CD4-positive, alpha-beta T cell treated with Interleukin-6 for 4 hours (primary cell): Measurements from ENCODE around the gene PGA3.
"Not testable (repeated sequence)": the region's sequence is repeated elsewhere in the genome, so short reads cannot be mapped to it uniquely, and the experiment has no call there.

Source experiments
- DNase-seq: peaks from one replicate; pipeline ENCODE4 v3.0.0-alpha.2; 2020; ENCODE audit warnings: mixed read lengths

Gene PGA3

GRCh38 chr11:61202950-61203746, at the start of gene PGA3:
TSS of gene PGA3 (plus strand) at chr11:61203515. CDS start at chr11:61203565, 50 bp downstream.
- DNase-seq = not testable (repeated sequence)

GRCh38 chr11:61153593-61154095, 49.7 kb upstream of the PGA3 start:
- DNase-seq = no peak

- no peak for DNase-seq
Observed at GRCh38 chr11:61154528-61154927, 48.8 kb upstream of the PGA3 start.

DNA sequence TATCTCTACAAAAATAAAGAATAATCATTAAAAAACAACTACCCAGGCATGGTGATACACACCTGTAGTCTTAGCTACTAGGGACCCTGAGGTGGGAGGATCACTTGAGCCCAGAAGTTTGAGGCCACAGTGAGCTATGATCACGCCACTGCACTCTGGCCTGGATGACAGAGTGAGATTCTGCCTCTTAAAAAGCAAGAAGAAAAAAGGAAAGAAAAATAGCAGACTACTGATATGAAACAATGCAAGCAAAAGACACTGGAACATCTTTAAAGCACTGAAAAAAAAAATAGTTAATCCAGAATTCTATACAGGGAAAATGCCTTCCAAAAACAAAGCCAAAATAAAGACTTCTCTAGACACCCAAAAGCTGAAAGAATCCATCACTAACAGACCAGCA, 48.0 kb upstream of the PGA3 start:
- no peak for DNase-seq

DNA sequence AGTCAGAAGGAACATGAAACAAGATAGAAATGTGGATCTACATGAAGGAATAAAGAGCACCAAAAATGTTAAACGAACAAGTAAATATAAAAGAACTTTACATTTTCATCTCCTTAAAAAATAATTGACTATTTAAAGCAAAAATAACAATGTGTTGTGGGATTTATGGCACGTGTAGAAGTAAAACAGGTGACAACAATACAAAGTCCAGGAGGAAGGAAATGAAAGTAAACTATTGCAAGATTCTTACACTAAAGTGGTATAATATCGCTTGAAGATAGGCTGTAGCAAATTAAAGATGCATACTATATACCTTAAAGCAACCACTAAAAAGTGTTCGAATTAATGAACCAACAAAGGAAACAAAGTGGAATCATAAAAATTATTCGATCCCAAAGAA, 47.6 kb upstream of the PGA3 start:
- DNase-seq = no peak

GRCh38 chr11:61157743-61158142, 45.6 kb upstream of the PGA3 start:
- DNase-seq = peak; percentile 14

DNA sequence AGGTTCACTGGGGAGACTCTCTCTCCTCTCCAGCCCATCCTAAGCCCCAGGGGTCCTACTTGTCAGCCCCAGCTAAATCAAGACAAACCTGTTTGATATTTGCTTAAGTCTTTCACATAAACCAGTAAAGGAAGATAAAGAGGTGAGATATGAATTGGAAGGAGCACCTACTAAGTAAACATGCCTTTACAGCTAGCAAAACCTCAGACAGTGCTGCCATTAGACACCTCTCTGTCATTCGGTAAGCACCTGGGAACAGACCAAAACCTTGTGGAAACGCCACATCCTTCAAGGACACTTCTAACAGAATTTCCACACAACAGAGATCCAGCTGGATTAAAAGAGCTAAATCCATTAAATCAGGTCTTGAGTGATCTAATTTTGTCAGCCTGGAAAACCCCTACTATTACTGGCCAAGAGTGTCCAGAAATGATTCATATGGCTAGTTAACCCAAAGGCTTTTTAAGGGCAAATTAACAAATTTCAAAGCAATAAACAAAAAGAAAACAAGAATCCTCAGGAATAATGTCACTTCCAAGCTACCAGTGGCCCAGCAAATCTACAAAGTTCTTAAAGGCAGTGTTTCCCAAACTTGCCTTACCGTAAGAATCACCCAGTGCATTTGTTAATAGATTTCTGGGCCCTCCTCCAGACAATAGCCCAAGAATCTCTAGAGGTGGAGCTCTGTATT, 44.5 kb upstream of the PGA3 start:
- DNase-seq = no peak

DNA sequence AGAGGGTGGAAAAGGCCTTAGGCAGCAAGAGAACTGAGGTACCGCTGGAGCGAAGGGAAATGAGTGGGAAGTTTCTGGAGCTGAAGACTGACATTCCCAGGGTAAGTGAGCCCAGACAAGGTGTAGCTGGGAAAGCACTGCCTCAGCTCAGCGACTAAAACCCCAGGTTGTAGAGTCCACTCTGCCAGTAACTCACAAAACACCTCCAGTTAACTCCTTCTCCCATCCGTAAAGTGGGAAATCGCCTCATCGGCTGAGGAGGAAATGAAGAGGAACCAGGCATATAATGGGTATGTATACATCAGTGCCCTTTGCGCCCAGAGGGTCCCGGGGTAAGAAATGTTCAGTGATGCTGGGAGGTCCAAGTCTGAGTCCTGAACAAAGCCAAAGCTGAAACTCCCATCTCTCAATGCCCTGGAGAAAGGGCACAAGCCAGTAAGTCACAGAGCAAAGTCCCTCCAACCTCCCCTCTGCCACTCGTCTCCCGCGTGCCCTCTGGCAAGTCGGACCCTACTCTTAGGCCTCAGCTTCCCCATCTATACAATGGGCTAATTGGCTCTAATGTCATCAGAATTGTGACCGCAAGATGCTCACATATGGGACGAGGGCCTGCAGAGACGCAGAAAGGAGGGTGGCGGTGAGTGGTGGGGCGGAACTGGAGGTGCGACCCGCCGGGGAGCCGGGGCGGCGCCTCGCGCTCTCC, 42.7 kb upstream of the PGA3 start:
- DNase-seq = no peak

DNA sequence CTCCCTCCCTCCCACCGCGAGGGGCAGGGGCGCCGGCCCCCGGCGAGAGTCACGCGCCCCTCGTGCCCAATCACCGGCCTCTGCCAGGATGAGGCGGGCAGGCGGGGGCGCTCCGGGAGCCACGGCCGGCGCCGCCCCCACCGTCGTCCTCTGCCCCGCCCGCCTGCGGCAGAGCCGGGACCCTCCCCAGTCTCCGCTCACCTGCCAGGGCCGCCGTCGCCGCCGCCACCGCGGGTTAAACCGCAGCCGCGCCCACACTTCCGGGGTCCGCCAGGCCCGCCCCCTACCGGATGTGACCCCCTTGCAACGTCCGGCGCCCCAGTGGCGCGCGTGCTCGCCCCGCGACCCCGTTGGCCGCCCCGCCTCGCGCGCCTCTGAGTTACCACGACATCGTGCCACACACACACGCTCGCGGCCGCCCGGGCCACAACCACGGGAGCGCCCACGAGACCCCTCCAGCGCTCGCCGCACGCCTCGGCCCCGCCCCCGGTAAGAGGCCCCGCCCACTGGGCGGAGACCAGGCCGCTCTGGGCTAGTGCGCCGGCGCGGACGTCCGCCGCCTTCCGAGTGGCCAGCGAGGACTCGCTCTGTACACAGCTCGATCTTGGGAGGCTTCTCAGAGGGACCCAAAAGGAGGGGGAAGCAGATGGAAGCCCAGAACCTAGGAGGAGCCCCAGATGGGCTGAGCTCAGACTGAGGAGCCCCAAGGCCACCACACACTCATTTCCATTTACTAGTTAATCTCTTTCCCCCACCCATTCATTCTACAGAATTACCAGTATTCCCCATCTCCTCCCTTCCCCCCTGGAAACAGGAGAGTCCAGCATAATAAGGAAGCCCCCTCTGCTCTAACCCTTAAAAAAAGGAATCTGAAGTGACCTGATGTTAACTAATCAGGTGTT, 41.9 kb upstream of the PGA3 start, which contains the start of gene VPS37C:
TSS of gene VPS37C (minus strand) at position 237 of the 902 bp plus-strand sequence. CDS start 22,597 bp downstream, outside the sequence.
- DNase-seq = peak; percentile 93

DNA sequence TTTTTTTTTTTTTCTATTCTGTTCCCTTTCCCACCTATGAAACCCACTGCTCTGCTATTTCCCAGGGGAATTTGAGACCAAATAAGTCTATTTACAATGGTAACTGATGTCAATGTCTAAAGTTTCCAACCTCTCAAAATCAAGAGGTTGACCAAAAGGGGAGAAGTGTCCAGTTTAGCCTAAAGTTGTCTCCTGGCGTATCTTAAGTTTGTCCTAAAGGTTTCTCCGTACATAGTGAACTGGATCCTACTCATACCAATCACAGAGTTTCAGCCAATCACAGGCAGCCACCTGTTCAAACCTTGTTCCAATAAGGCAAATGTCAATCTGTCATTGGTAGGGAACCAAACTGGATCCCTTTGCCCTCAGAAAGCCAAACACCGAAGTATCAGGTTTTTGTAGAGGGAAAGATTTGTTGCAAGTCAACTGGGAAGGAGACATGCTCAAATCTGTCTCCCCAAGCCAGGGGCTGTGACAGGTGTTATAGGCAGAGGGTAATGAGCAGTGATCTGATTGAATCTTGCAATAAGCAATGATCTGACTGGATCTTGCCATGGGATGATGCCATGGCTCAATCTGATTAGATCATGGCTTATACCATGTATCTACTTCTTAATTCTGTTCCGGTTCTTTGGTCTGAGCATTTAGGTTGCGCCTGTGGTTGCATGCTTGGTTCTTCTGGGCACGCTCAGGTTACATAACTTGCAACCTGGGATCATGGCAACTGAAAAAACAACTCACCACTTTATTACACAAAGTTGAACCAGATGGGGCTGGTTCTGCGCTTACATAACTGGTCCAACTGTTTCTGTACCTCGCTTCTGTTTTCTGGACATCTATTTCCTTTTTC, 41.0 kb upstream of the PGA3 start:
- no peak for DNase-seq

DNA sequence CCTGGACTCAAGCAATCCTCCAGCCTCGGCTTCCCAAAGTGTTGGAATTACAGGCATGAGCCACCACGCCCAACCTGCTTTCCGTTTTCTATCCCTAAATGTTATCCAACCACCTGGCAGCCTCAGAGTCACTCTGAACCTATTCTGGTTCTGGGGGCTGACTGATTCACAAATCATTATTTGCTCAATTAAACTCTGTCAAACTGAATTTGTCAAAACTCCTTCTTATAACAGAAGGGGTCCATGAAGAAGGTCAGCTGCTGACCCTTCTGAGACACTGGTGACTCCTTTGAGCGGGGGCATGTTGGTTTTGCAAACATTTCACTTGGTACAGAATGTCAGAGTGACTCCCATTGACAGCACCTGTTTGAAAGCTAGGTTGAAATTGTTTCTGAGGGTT, 40.3 kb upstream of the PGA3 start:
- no peak for DNase-seq

GRCh38 chr11:61163714-61164605, 39.4 kb upstream of the PGA3 start:
- DNase-seq = no peak

DNA sequence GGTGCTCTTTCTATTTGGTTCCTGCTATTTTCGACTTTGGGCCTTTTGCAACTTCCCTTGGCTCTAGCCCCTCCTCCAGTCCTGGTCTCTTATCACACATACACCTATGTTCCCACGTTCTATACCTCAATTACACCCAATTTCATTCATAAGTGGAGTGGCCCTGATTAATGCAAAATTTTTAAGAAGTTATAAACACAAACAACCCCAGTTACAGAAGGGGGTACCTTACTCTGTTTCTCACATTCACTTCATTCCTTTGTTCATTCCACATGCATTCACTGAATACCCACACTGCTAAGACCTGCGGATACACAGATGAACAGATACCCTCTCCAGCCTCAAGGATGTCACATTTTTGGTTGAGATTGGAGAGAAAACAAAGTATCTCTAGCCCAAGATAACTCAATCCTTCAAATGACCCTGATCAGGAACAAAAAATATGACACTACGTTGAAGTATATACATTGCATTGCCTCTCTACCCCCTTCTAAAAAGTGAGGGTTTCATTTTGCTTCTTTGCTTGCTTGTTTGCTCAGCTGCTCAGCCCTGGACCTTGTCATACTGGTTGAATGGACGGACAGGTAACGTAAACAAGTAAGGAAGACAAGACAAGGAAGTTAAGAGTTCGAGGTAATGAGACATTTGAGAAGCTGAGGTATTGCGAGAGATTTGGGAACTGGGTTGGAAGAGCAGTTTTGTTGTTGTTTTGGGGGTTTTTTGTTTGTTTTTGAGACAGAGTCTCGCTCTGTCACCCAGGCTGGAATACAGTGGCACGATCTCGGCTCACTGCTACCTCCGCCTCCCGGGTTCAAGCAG, 38.5 kb upstream of the PGA3 start:
- no peak for DNase-seq

DNA sequence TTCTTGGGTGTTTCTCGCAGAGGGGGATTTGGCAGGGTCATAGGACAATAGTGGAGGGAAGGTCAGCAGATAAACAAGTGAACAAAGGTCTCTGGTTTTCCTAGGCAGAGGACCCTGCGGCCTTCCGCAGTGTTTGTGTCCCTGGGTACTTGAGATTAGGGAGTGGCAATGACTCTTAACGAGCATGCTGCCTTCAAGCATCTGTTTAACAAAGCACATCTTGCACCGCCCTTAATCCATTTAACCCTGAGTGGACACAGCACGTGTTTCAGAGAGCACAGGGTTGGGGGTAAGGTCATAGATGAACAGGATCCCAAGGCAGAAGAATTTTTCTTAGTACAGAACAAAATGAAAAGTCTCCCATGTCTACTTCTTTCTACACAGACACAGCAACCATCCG, 37.5 kb upstream of the PGA3 start:
- DNase-seq = not testable (repeated sequence)

GRCh38 chr11:61166331-61166730, 37.0 kb upstream of the PGA3 start:
- not testable (repeated sequence) for DNase-seq

- no peak for DNase-seq
Observed at GRCh38 chr11:61168042-61168688, 35.1 kb upstream of the PGA3 start.

DNA sequence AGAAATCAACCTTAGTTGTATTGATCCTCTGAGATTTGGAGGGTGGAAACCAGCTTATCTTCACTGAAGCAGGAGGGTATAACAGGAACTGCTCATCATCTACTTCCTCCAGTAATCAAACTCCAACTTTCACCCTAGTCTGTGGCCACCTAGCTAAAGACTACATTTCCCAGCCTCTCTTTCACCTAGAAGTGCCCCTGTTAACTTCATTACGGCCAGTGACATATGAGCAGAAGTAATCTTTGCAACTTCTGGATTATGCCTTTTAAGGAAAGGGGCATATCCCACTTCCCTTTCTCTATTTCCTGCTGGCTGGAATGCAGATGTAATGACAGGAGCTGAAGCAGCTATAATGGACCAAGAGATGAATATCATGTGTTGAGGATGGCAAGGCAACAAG, 34.5 kb upstream of the PGA3 start:
- no peak for DNase-seq

DNA sequence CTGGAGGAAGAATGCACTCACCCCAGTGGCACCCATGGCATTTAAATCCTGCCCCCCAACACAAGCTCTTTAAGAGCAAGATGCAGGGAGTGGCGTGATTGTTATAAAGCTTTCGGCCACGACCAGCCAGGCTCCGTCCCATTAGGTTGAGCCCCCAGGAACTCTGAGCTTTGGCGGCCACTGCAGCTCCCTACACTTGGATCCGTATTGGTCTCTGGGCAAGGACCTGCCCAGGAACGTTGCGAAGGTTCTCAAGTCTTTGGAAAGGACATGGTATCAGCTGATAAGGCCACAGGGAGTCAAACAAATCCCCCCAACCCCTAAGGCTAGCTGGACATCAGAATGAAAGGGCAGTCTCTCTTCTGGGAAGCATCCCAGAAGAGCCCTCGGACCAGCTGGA, 32.7 kb upstream of the PGA3 start:
- no peak for DNase-seq

GRCh38 chr11:61171907-61172306, 31.4 kb upstream of the PGA3 start:
- DNase-seq = no peak
